ENCODE results near the gene PRL.

Gene PRL

GRCh38 chr6:22298475-22298890, 1.6 kb upstream of the PRL start:
- Histone ChIP-seq H3K27ac (ENCODE audit: low read depth, low read length) (no peak overlapping the region), H3K36me3 (ENCODE audit: control insufficient read depth in 5 of 5, insufficient read depth in 5 of 5, low read length in 5 of 5) (no peaks in the 10 kb centered on the region), H3K9ac (ENCODE audit: low read length in 5 of 5) (no peak overlapping the region), H3K27me3 (ENCODE audit: control insufficient read depth in 5 of 5, insufficient read depth in 4 of 5, low read length in 5 of 5) (no peaks in the 10 kb centered on the region), H3K9me3 (ENCODE audit: control insufficient read depth in 5 of 5, low read length in 5 of 5) (no peaks in the 10 kb centered on the region), H3K4me3 (ENCODE audit: low read depth in 1 of 5, low read length in 5 of 5) (no peak overlapping the region), H3K4me1 (ENCODE audit: control insufficient read depth in 5 of 5, insufficient read depth in 5 of 5, low read length in 5 of 5) (peaks cover 0 to 9% (median 2%) of the 10 kb centered on the region in 5 donors)

GRCh38 chr6:22296067-22296466, 769 bp downstream of the PRL start:
- Histone ChIP-seq H3K36me3 (ENCODE audit: control insufficient read depth in 5 of 5, insufficient read depth in 5 of 5, low read length in 5 of 5) (no peaks in the 10 kb centered on the region), H3K4me3 (ENCODE audit: low read depth in 1 of 5, low read length in 5 of 5) (no peak overlapping the region), H3K9ac (ENCODE audit: low read length in 5 of 5) (no peak overlapping the region), H3K27me3 (ENCODE audit: control insufficient read depth in 5 of 5, insufficient read depth in 4 of 5, low read length in 5 of 5) (no peaks in the 10 kb centered on the region), H3K4me1 (ENCODE audit: control insufficient read depth in 5 of 5, insufficient read depth in 5 of 5, low read length in 5 of 5) (peaks cover 0 to 5% (median 0%) of the 10 kb centered on the region in 5 donors), H3K9me3 (ENCODE audit: control insufficient read depth in 5 of 5, low read length in 5 of 5) (no peaks in the 10 kb centered on the region), H3K27ac (ENCODE audit: low read depth, low read length) (no peak overlapping the region)

- H3K4me3 ChIP-seq (ENCODE audit: low read depth in 1 of 5, low read length in 5 of 5) = no peak overlapping the region
- H3K9ac ChIP-seq (ENCODE audit: low read length in 5 of 5) = no peak overlapping the region
- H3K36me3 ChIP-seq (ENCODE audit: control insufficient read depth in 5 of 5, insufficient read depth in 5 of 5, low read length in 5 of 5) = no peaks in the 10 kb centered on the region
- H3K4me1 ChIP-seq (ENCODE audit: control insufficient read depth in 5 of 5, insufficient read depth in 5 of 5, low read length in 5 of 5) = peaks cover 0 to 5% (median 0%) of the 10 kb centered on the region in 5 donors
- no peaks in the 10 kb centered on the region for H3K27me3 ChIP-seq (ENCODE audit: control insufficient read depth in 5 of 5, insufficient read depth in 4 of 5, low read length in 5 of 5)
- no peaks in the 10 kb centered on the region for H3K9me3 ChIP-seq (ENCODE audit: control insufficient read depth in 5 of 5, low read length in 5 of 5)
- no peak overlapping the region for H3K27ac ChIP-seq (ENCODE audit: low read depth, low read length)
These were observed 1.7 kb downstream of the PRL start for GRCh38 chr6:22295145-22295544.

GRCh38 chr6:22294301-22294700, 2.5 kb downstream of the PRL start:
- no peaks in the 10 kb centered on the region for H3K27me3 ChIP-seq (ENCODE audit: control insufficient read depth in 5 of 5, insufficient read depth in 4 of 5, low read length in 5 of 5)
- H3K4me3 ChIP-seq (ENCODE audit: low read depth in 1 of 5, low read length in 5 of 5) = no peak overlapping the region
- H3K9ac ChIP-seq (ENCODE audit: low read length in 5 of 5) = no peak overlapping the region
- no peak overlapping the region for H3K27ac ChIP-seq (ENCODE audit: low read depth, low read length)
- no peaks in the 10 kb centered on the region for H3K36me3 ChIP-seq (ENCODE audit: control insufficient read depth in 5 of 5, insufficient read depth in 5 of 5, low read length in 5 of 5)
- H3K9me3 ChIP-seq (ENCODE audit: control insufficient read depth in 5 of 5, low read length in 5 of 5) = no peaks in the 10 kb centered on the region
- H3K4me1 ChIP-seq (ENCODE audit: control insufficient read depth in 5 of 5, insufficient read depth in 5 of 5, low read length in 5 of 5) = peaks cover 0 to 5% (median 0%) of the 10 kb centered on the region in 5 donors

GRCh38 chr6:22290045-22290444, 6.8 kb downstream of the PRL start:
- Histone ChIP-seq H3K36me3 (ENCODE audit: control insufficient read depth in 5 of 5, insufficient read depth in 5 of 5, low read length in 5 of 5) (no peaks in the 10 kb centered on the region), H3K9ac (ENCODE audit: low read length in 5 of 5) (no peak overlapping the region), H3K4me1 (ENCODE audit: control insufficient read depth in 5 of 5, insufficient read depth in 5 of 5, low read length in 5 of 5) (no peaks in the 10 kb centered on the region), H3K27ac (ENCODE audit: low read depth, low read length) (no peak overlapping the region), H3K9me3 (ENCODE audit: control insufficient read depth in 5 of 5, low read length in 5 of 5) (no peaks in the 10 kb centered on the region), H3K4me3 (ENCODE audit: low read depth in 1 of 5, low read length in 5 of 5) (no peak overlapping the region), H3K27me3 (ENCODE audit: control insufficient read depth in 5 of 5, insufficient read depth in 4 of 5, low read length in 5 of 5) (no peaks in the 10 kb centered on the region)

GRCh38 chr6:22288721-22289120, 8.1 kb downstream of the PRL start:
- Histone ChIP-seq H3K9me3 (ENCODE audit: control insufficient read depth in 5 of 5, low read length in 5 of 5) (no peaks in the 10 kb centered on the region), H3K4me3 (ENCODE audit: low read depth in 1 of 5, low read length in 5 of 5) (no peak overlapping the region), H3K9ac (ENCODE audit: low read length in 5 of 5) (no peak overlapping the region), H3K27me3 (ENCODE audit: control insufficient read depth in 5 of 5, insufficient read depth in 4 of 5, low read length in 5 of 5) (no peaks in the 10 kb centered on the region), H3K27ac (ENCODE audit: low read depth, low read length) (no peak overlapping the region), H3K36me3 (ENCODE audit: control insufficient read depth in 5 of 5, insufficient read depth in 5 of 5, low read length in 5 of 5) (no peaks in the 10 kb centered on the region), H3K4me1 (ENCODE audit: control insufficient read depth in 5 of 5, insufficient read depth in 5 of 5, low read length in 5 of 5) (no peaks in the 10 kb centered on the region)

GRCh38 chr6:22284666-22285065, 12.2 kb downstream of the PRL start:
- no peaks in the 10 kb centered on the region for H3K36me3 ChIP-seq (ENCODE audit: control insufficient read depth in 5 of 5, insufficient read depth in 5 of 5, low read length in 5 of 5)
- H3K9ac ChIP-seq (ENCODE audit: low read length in 5 of 5) = no peak overlapping the region
- no peaks in the 10 kb centered on the region for H3K9me3 ChIP-seq (ENCODE audit: control insufficient read depth in 5 of 5, low read length in 5 of 5)
- no peaks in the 10 kb centered on the region for H3K4me1 ChIP-seq (ENCODE audit: control insufficient read depth in 5 of 5, insufficient read depth in 5 of 5, low read length in 5 of 5)
- no peak overlapping the region for H3K4me3 ChIP-seq (ENCODE audit: low read depth in 1 of 5, low read length in 5 of 5)
- H3K27ac ChIP-seq (ENCODE audit: low read depth, low read length) = no peak overlapping the region
- H3K27me3 ChIP-seq (ENCODE audit: control insufficient read depth in 5 of 5, insufficient read depth in 4 of 5, low read length in 5 of 5) = no peaks in the 10 kb centered on the region

GRCh38 chr6:22281341-22282085, 15.3 kb downstream of the PRL start:
- H3K4me3 ChIP-seq (ENCODE audit: low read depth in 1 of 5, low read length in 5 of 5) = no peak overlapping the region
- no peaks in the 10 kb centered on the region for H3K27me3 ChIP-seq (ENCODE audit: control insufficient read depth in 5 of 5, insufficient read depth in 4 of 5, low read length in 5 of 5)
- no peak overlapping the region for H3K9ac ChIP-seq (ENCODE audit: low read length in 5 of 5)
- H3K4me1 ChIP-seq (ENCODE audit: control insufficient read depth in 5 of 5, insufficient read depth in 5 of 5, low read length in 5 of 5) = no peaks in the 10 kb centered on the region
- peaks cover 0 to 2% (median 0%) of the 10 kb centered on the region in 5 donors for H3K9me3 ChIP-seq (ENCODE audit: control insufficient read depth in 5 of 5, low read length in 5 of 5)
- H3K27ac ChIP-seq (ENCODE audit: low read depth, low read length) = no peak overlapping the region
- no peaks in the 10 kb centered on the region for H3K36me3 ChIP-seq (ENCODE audit: control insufficient read depth in 5 of 5, insufficient read depth in 5 of 5, low read length in 5 of 5)

- Histone ChIP-seq H3K9ac (ENCODE audit: low read length in 5 of 5) (no peak overlapping the region), H3K27me3 (ENCODE audit: control insufficient read depth in 5 of 5, insufficient read depth in 4 of 5, low read length in 5 of 5) (no peaks in the 10 kb centered on the region), H3K4me1 (ENCODE audit: control insufficient read depth in 5 of 5, insufficient read depth in 5 of 5, low read length in 5 of 5) (no peaks in the 10 kb centered on the region)
These were observed 17.4 kb downstream of the PRL start for GRCh38 chr6:22279427-22279826.

GRCh38 chr6:22271081-22271480, 25.8 kb downstream of the PRL start:
- no peak overlapping the region for H3K27ac ChIP-seq (ENCODE audit: low read depth, low read length)
- H3K4me3 ChIP-seq (ENCODE audit: low read depth in 1 of 5, low read length in 5 of 5) = no peak overlapping the region
- H3K36me3 ChIP-seq (ENCODE audit: control insufficient read depth in 5 of 5, insufficient read depth in 5 of 5, low read length in 5 of 5) = no peaks in the 10 kb centered on the region
- peaks cover 0 to 2% (median 0%) of the 10 kb centered on the region in 5 donors for H3K9me3 ChIP-seq (ENCODE audit: control insufficient read depth in 5 of 5, low read length in 5 of 5)
- no peak overlapping the region for H3K9ac ChIP-seq (ENCODE audit: low read length in 5 of 5)
- H3K4me1 ChIP-seq (ENCODE audit: control insufficient read depth in 5 of 5, insufficient read depth in 5 of 5, low read length in 5 of 5) = no peaks in the 10 kb centered on the region
- H3K27me3 ChIP-seq (ENCODE audit: control insufficient read depth in 5 of 5, insufficient read depth in 4 of 5, low read length in 5 of 5) = no peaks in the 10 kb centered on the region

More at GRCh38 chr6:22279427-22279826, 17.4 kb downstream of the PRL start:
- Histone ChIP-seq H3K36me3 (ENCODE audit: control insufficient read depth in 5 of 5, insufficient read depth in 5 of 5, low read length in 5 of 5) (no peaks in the 10 kb centered on the region), H3K4me3 (ENCODE audit: low read depth in 1 of 5, low read length in 5 of 5) (no peak overlapping the region), H3K9me3 (ENCODE audit: control insufficient read depth in 5 of 5, low read length in 5 of 5) (peaks cover 0 to 3% (median 2%) of the 10 kb centered on the region in 5 donors), H3K27ac (ENCODE audit: low read depth, low read length) (no peak overlapping the region)
